Small intestine (tissue), 7 donors: Measurements from ENCODE around the gene FAF1. TPM values are rescaled to one million over a fixed set of nuclear protein-coding genes. Genes with fewer than 3 reads are reported as not detected.

ENCODE experiments used
- DNase-seq, 2 donors: peaks; one replicate each; pipeline versions ENCODE4 v3.0.0 to v3.0.0-alpha.2; 2013
- FAIRE-seq: peaks from 2 replicates; lab custom pipeline; 2012; peaks lifted over from hg19 to GRCh38; lab: Jason Lieb, UNC
- H3K27ac ChIP-seq, 3 donors: one replicate each; pipeline ENCODE4 v1.5.1; 2013; ENCODE audit warnings: low read length in 2 of 3, mild to moderate bottlenecking in 2 of 3, control low read depth in 1 of 3, inconsistent platforms in 1 of 3, low read depth in 1 of 3, moderate library complexity in 1 of 3
- H3K27me3 ChIP-seq, 3 donors: one replicate each; pipeline ENCODE4 v1.6.1; 2013; ENCODE audit warnings: low read length in 3 of 3, inconsistent platforms in 1 of 3; ENCODE audit not compliant: control insufficient read depth in 3 of 3, insufficient read depth in 3 of 3
- H3K36me3 ChIP-seq, 3 donors: one replicate each; pipeline ENCODE4 v1.6.1; 2013; ENCODE audit warnings: low read length in 3 of 3, inconsistent platforms in 1 of 3, low read depth in 1 of 3, mild to moderate bottlenecking in 1 of 3, moderate library complexity in 1 of 3; ENCODE audit not compliant: control insufficient read depth in 3 of 3, insufficient read depth in 2 of 3
- H3K4me1 ChIP-seq, 3 donors: one replicate each; pipeline ENCODE4 v1.6.1; 2013; ENCODE audit warnings: low read length in 2 of 3, inconsistent platforms in 1 of 3, low read depth in 1 of 3, mild to moderate bottlenecking in 1 of 3, moderate library complexity in 1 of 3; ENCODE audit not compliant: control insufficient read depth in 3 of 3, insufficient read depth in 2 of 3
- H3K4me3 ChIP-seq, 3 donors: one replicate each; pipeline ENCODE4 v1.5.1; 2013; ENCODE audit warnings: low read length in 3 of 3, control low read depth in 1 of 3, inconsistent platforms in 1 of 3, low read depth in 1 of 3, mild to moderate bottlenecking in 1 of 3, moderate library complexity in 1 of 3
- H3K9me3 ChIP-seq, 2 donors: one replicate each; pipeline ENCODE4 v1.6.1; 2013; ENCODE audit warnings: low read depth in 1 of 2, low read length in 1 of 2; ENCODE audit not compliant: control insufficient read depth in 2 of 2, insufficient read depth in 1 of 2
- WGBS, 3 donors: extraction: QIAGEN DNeasy Blood & Tissue Kit; methylation state at CpG; one replicate each; pipeline ENCODE4 v1.1.7; 2013; 5-methylcytosine and 5-hydroxymethylcytosine counted together
- polyA plus RNA-seq, 4 donors: library from polyadenylated mRNA; stranded (reverse) in 3 of 4; unstranded in 1 of 4; fragments of 200-250 nt in 3 of 4; fragments of 120-200 nt in 1 of 4; gene quantifications; one replicate each; pipeline versions ENCODE4 v1.2.1 to v1.2.3, GENCODE V29; 2013
- donor health status: healthy with polysubstance abuse.
- donor health status: control.
- donor health status: control.
- donor health status: Bipolar disorder and iron deficiency.
- donor health status: healthy.

The FAF1 gene
- polyA plus RNA-seq, 4 donors: 19.5 to 46.3 (median 32.5) TPM

- 96 to 100% (median 99%) methylated on average over 3 of the region's 3 CpGs for WGBS, 3 donors
- no peaks in the 10 kb centered on the region for H3K27me3 ChIP-seq
- no peak for FAIRE-seq
Observed at GRCh38 chr1:50681931-50682330, 278.1 kb downstream of the FAF1 start.

GRCh38 chr1:50667710-50668356 is 292.2 kb downstream of the FAF1 start:
- Histone ChIP-seq H3K27me3 (no peaks in the 10 kb centered on the region), H3K36me3 (peaks cover 0 to 5% (median 0%) of the 10 kb centered on the region in 3 donors)

More at GRCh38 chr1:50681931-50682330, 278.1 kb downstream of the FAF1 start:
- H3K4me1 ChIP-seq: no peaks in the 10 kb centered on the region
- no peak overlapping the region for H3K27ac ChIP-seq
- H3K4me3 ChIP-seq: no peak overlapping the region
- DNase-seq: no peak
- H3K36me3 ChIP-seq: peaks cover 0 to 4% (median 1%) of the 10 kb centered on the region in 3 donors
- no peaks in the 10 kb centered on the region for H3K9me3 ChIP-seq

GRCh38 chr1:50667272-50667671 is 292.8 kb downstream of the FAF1 start:
- DNase-seq (no peak), FAIRE-seq (no peak)
- H3K27me3 ChIP-seq: no peaks in the 10 kb centered on the region
- H3K9me3 ChIP-seq: no peaks in the 10 kb centered on the region
- no peak overlapping the region for H3K27ac ChIP-seq
- peaks cover 0 to 1% (median 0%) of the 10 kb centered on the region in 3 donors for H3K36me3 ChIP-seq
- no peak overlapping the region for H3K4me3 ChIP-seq
- H3K4me1 ChIP-seq: peaks cover 0 to 3% (median 0%) of the 10 kb centered on the region in 3 donors
- WGBS, 3 donors: 53 to 62% (median 60%) methylated on average over 2 of the region's 2 CpGs

More at GRCh38 chr1:50667710-50668356, 292.2 kb downstream of the FAF1 start:
- H3K27ac ChIP-seq: no peak overlapping the region
- WGBS, 3 donors: 81 to 89% (median 81%) methylated on average over 4 of the region's 4 CpGs
- FAIRE-seq: no peak
- H3K9me3 ChIP-seq: no peaks in the 10 kb centered on the region
- H3K4me1 ChIP-seq: peaks cover 0 to 3% (median 0%) of the 10 kb centered on the region in 3 donors
- no peak overlapping the region for H3K4me3 ChIP-seq
- no peak for DNase-seq

GRCh38 chr1:50666849-50667248 is 293.2 kb downstream of the FAF1 start:
- H3K4me1 ChIP-seq: peaks cover 0 to 3% (median 0%) of the 10 kb centered on the region in 3 donors
- no peak for DNase-seq
- no peak for FAIRE-seq
- H3K9me3 ChIP-seq: no peaks in the 10 kb centered on the region
- H3K36me3 ChIP-seq: no peaks in the 10 kb centered on the region
- no peak overlapping the region for H3K4me3 ChIP-seq
- no peak overlapping the region for H3K27ac ChIP-seq
- no peaks in the 10 kb centered on the region for H3K27me3 ChIP-seq

GRCh38 chr1:50665413-50665812 is 294.7 kb downstream of the FAF1 start:
- DNase-seq (no peak), FAIRE-seq (no peak)
- no peak overlapping the region for H3K4me3 ChIP-seq
- no peak overlapping the region for H3K27ac ChIP-seq
- no peaks in the 10 kb centered on the region for H3K27me3 ChIP-seq
- no peaks in the 10 kb centered on the region for H3K9me3 ChIP-seq
- peaks cover 0 to 3% (median 0%) of the 10 kb centered on the region in 3 donors for H3K4me1 ChIP-seq
- no peaks in the 10 kb centered on the region for H3K36me3 ChIP-seq
- WGBS, 3 donors: 66 to 93% (median 91%) methylated on average over 2 of the region's 2 CpGs

- no peak overlapping the region for H3K4me3 ChIP-seq
- WGBS, 3 donors: 85 to 95% (median 94%) methylated on average over 5 of the region's 5 CpGs
- H3K4me1 ChIP-seq: no peaks in the 10 kb centered on the region
- no peaks in the 10 kb centered on the region for H3K36me3 ChIP-seq
- no peak overlapping the region for H3K27ac ChIP-seq
- H3K27me3 ChIP-seq: no peaks in the 10 kb centered on the region
- DNase-seq (no peak), FAIRE-seq (no peak)
- H3K9me3 ChIP-seq: no peaks in the 10 kb centered on the region
Observed at GRCh38 chr1:50661626-50662025, 298.4 kb downstream of the FAF1 start.

GRCh38 chr1:50659107-50659662 is 300.9 kb downstream of the FAF1 start:
- no peaks in the 10 kb centered on the region for H3K4me1 ChIP-seq
- H3K9me3 ChIP-seq: no peaks in the 10 kb centered on the region
- DNase-seq (no peak), FAIRE-seq (no peak)
- no peak overlapping the region for H3K27ac ChIP-seq
- peaks cover 0 to 2% (median 0%) of the 10 kb centered on the region in 3 donors for H3K36me3 ChIP-seq
- WGBS, 3 donors: 83 to 95% (median 87%) methylated on average over 2 of the region's 2 CpGs
- H3K27me3 ChIP-seq: no peaks in the 10 kb centered on the region
- H3K4me3 ChIP-seq: no peak overlapping the region

- Histone ChIP-seq H3K4me1 (no peaks in the 10 kb centered on the region), H3K36me3 (peaks cover 0 to 2% (median 0%) of the 10 kb centered on the region in 3 donors), H3K4me3 (no peak overlapping the region), H3K9me3 (no peaks in the 10 kb centered on the region), H3K27ac (no peak overlapping the region), H3K27me3 (no peaks in the 10 kb centered on the region)
- 81 to 90% (median 89%) methylated on average over 2 of the region's 2 CpGs for WGBS, 3 donors
- DNase-seq: no peak
- FAIRE-seq: no peak
Observed at GRCh38 chr1:50658459-50659076, 301.5 kb downstream of the FAF1 start.
